ENCODE results near the gene RASSF7. TPM values are rescaled to one million over a fixed set of nuclear protein-coding genes. Genes with fewer than 3 reads are reported as not detected.
A peak's percentile ranks its signal among the peaks of the same experiment; 100 is the strongest.

RASSF7 gene
- total and polyA plus RNA-seq, 2 of the 8 experiments (the other 6 are each of a cell fraction or from before 2014, with no cell fraction given) = 22.3 to 43.9 TPM

- Histone ChIP-seq H3K27me3 (replicated peaks in 1 of 4; ENCODE audit: control insufficient read depth in 3 of 4, extremely low read depth in 1 of 4, insufficient read depth in 3 of 4, low read length in 3 of 4) (no peaks in the 10 kb centered on the region), H3K9me3 (ENCODE audit: insufficient read depth in 2 of 2, low read depth in 1 of 2, low read length in 1 of 2) (no peaks in the 10 kb centered on the region), H3K23ac (ENCODE audit: insufficient read length) (no peak overlapping the region), H3K18ac (ENCODE audit: extremely low read depth, low read length) (no peak overlapping the region), H2BK12ac (ENCODE audit: low read depth, low read length) (no peak overlapping the region), H3K79me2 (ENCODE audit: control insufficient read depth in 1 of 2, insufficient read depth in 2 of 2, low read length in 2 of 2) (no peaks in the 10 kb centered on the region), H3K9ac (replicated peaks in 1 of 4; ENCODE audit: extremely low read depth in 1 of 4, low read depth in 3 of 4, low read length in 3 of 4) (no peak overlapping the region), H3K56ac (replicated peaks; ENCODE audit: insufficient read length, low read depth, low read length) (no peak overlapping the region), H4K5ac (ENCODE audit: insufficient read length, low read depth, low read length) (no peak overlapping the region), H2BK120ac (replicated peaks; ENCODE audit: low read depth, low read length) (no peak overlapping the region), H3K4ac (replicated peaks; ENCODE audit: insufficient read length, low read depth, low read length) (no peak overlapping the region), H3K4me3 (ENCODE audit: extremely low read depth in 1 of 4, insufficient read depth in 2 of 4, low read depth in 3 of 4, low read length in 4 of 4) (no peak overlapping the region), H3K79me1 (ENCODE audit: low read depth, low read length) (peaks cover 7% of the 10 kb centered on the region; the same call in 1 of the 2 replicates), H2AFZ (ENCODE audit: low read length) (no peak overlapping the region), H3K14ac (ENCODE audit: insufficient read length) (no peak overlapping the region), H2BK15ac (ENCODE audit: low read length) (no peak overlapping the region), H2BK20ac (ENCODE audit: low read length) (no peak overlapping the region), H3K36me3 (ENCODE audit: control insufficient read depth in 2 of 4, insufficient read depth in 4 of 4, low read length in 3 of 4) (peaks cover 35 to 81% (median 69%) of the 10 kb centered on the region in 4 experiments), H4K91ac (replicated peaks; ENCODE audit: insufficient read length, low read length) (no peak overlapping the region), H3K27ac (ENCODE audit: low read depth, low read length) (no peak overlapping the region), H3K23me2 (ENCODE audit: low read depth, low read length) (no peaks in the 10 kb centered on the region), H4K20me1 (replicated peaks in 1 of 2; ENCODE audit: control insufficient read depth in 1 of 2, insufficient read depth in 2 of 2, low read length in 2 of 2) (peaks cover 17 to 23% of the 10 kb centered on the region in 2 experiments), H3K4me1 (replicated peaks in 1 of 4; ENCODE audit: control insufficient read depth in 3 of 4, insufficient read depth in 4 of 4, low read length in 3 of 4) (peaks cover 0 to 7% (median 2%) of the 10 kb centered on the region in 4 experiments; a peak in 5 of 7 replicates), H4K8ac (ENCODE audit: extremely low read depth, insufficient read depth, low read length) (no peak overlapping the region), H2AK5ac (ENCODE audit: low read depth, low read length) (no peak overlapping the region), H2BK5ac (ENCODE audit: low read depth, low read length) (no peak overlapping the region), H3K4me2 (ENCODE audit: insufficient read depth in 1 of 2, low read depth in 2 of 2, low read length in 2 of 2) (no peak overlapping the region)
- POLR2A ChIA-PET (ENCODE audit: partially characterized antibody) = interaction anchor here (0.6 to 1.7 kb wide), 5 partner anchors 17 to 161 kb away, joined by 3 to 6 read pairs (median 4); no protein-coding TSS in a partner anchor
- WGBS, 2 experiments (ENCODE audit: extremely low coverage in 1 of 2, insufficient coverage in 1 of 2, insufficient read length in 1 of 2, insufficient replicate concordance in 2 of 2, low coverage in 1 of 2, low lambda C conversion rate in 2 of 2, missing lambda C conversion rate in 1 of 2) = 95% methylated on average over 26 of the region's 28 CpGs; no CpG with 5 or more reads in 1 of the 2 experiments
- FAIRE-seq (no peak), DNase-seq (ENCODE audit: low read depth in 1 of 2, low spot score in 2 of 2) (no peak)
- CTCF ChIA-PET (ENCODE audit: partially characterized antibody) = interaction anchor here (1.2 to 1.7 kb wide), 6 partner anchors 13 to 114 kb away, joined by 3 to 5 read pairs (median 4); no protein-coding TSS in a partner anchor
- TF ChIP-seq NANOG (IDR thresholded peaks at IDR 0.05; ENCODE audit: insufficient read depth, low read depth, low read length, poor library complexity, severe bottlenecking) = no peak
- 0 out of 2 replicates have a peak, but pooled peaks have one; percentile 17 for TF ChIP-seq POLR2AphosphoS5 (IDR thresholded peaks at IDR 0.05; ENCODE audit: low read depth, low read length)
Observed at GRCh38 chr11:608791-609251, 48.1 kb downstream of the RASSF7 start.
